NCI-H1436 treated with DMSO at 0.1 percent for 48 hours (cell line): ENCODE results near the gene NLRP3.
"Not testable (repeated sequence)": the region's sequence is repeated elsewhere in the genome, so short reads cannot be mapped to it uniquely, and the experiment has no call there.

Source experiments
- DNase-seq: peaks from one replicate; lab custom pipeline; 2025; lab: John Stamatoyannopoulos, UW

The NLRP3 gene

GRCh38 chr1:247415423-247416361, at the start of gene NLRP3:
Gene NLRP3, plus strand, starts transcription at chr1:247416173. Its CDS starts 2,628 bp downstream, at chr1:247418801.
- DNase-seq: no peak

- not testable (repeated sequence) for DNase-seq
Observed at GRCh38 chr1:247366345-247366744, 49.6 kb upstream of the NLRP3 start.

GRCh38 chr1:247366926-247367645, 48.9 kb upstream of the NLRP3 start:
- no peak for DNase-seq

- DNase-seq: no peak
Observed at GRCh38 chr1:247367786-247368422, 48.1 kb upstream of the NLRP3 start.

- no peak for DNase-seq
Observed at GRCh38 chr1:247368490-247369145, 47.4 kb upstream of the NLRP3 start.

GRCh38 chr1:247370786-247371732, 44.9 kb upstream of the NLRP3 start:
- DNase-seq: no peak

- DNase-seq: no peak
Observed at GRCh38 chr1:247371801-247372259, 44.1 kb upstream of the NLRP3 start.

GRCh38 chr1:247373721-247374141, 42.2 kb upstream of the NLRP3 start:
- DNase-seq: no peak

GRCh38 chr1:247374651-247375334, 41.2 kb upstream of the NLRP3 start:
- not testable (repeated sequence) for DNase-seq

GRCh38 chr1:247375747-247376146, 40.2 kb upstream of the NLRP3 start:
- DNase-seq: no peak

GRCh38 chr1:247376659-247377058, 39.3 kb upstream of the NLRP3 start:
- DNase-seq: no peak

- not testable (repeated sequence) for DNase-seq
Observed at GRCh38 chr1:247377656-247378055, 38.3 kb upstream of the NLRP3 start.

- no peak for DNase-seq
Observed at GRCh38 chr1:247378334-247379073, 37.5 kb upstream of the NLRP3 start.

- no peak for DNase-seq
Observed at GRCh38 chr1:247385283-247385682, 30.7 kb upstream of the NLRP3 start.

GRCh38 chr1:247386217-247386616, 29.8 kb upstream of the NLRP3 start:
- no peak for DNase-seq

GRCh38 chr1:247386687-247387086, 29.3 kb upstream of the NLRP3 start:
- no peak for DNase-seq

- no peak for DNase-seq
Observed at GRCh38 chr1:247387096-247387495, 28.9 kb upstream of the NLRP3 start.

- no peak for DNase-seq
Observed at GRCh38 chr1:247387565-247387964, 28.4 kb upstream of the NLRP3 start.

- peak; percentile 31 for DNase-seq
Observed at GRCh38 chr1:247390116-247390791, 25.7 kb upstream of the NLRP3 start.
